Liver (tissue), 3 donors: ENCODE measurements around the gene ISCA1.

Experiments
- ATF3 ChIP-seq: IDR thresholded peaks from 2 replicates; pipeline ENCODE4 v1.6.1; 2016; ENCODE audit warnings: antibody characterized with exemption
- CTCF ChIP-seq: fragments of 150-350 bp; IDR thresholded peaks from 2 replicates; pipeline ENCODE4 v1.5.1; 2017; ENCODE audit warnings: improper control_type of control experiment, low read depth, low read length; ENCODE audit not compliant: missing input control
- FOXA1 ChIP-seq: IDR thresholded peaks from 2 replicates; pipeline ENCODE4 v1.6.1; 2016; ENCODE audit warnings: antibody characterized with exemption
- GABPA ChIP-seq, 2 donors: IDR thresholded peaks in 1 of 2; conservative IDR thresholded peaks in 1 of 2; 2 replicates each; pipeline ENCODE4 v1.6.1; 2016; ENCODE audit warnings: antibody characterized with exemption in 2 of 2, mild to moderate bottlenecking in 1 of 2, moderate library complexity in 1 of 2
- HNF4A ChIP-seq, 2 donors: conservative IDR thresholded peaks; 2 replicates each; pipeline ENCODE4 v1.6.1; 2016; ENCODE audit warnings: antibody characterized with exemption in 2 of 2, mild to moderate bottlenecking in 2 of 2
- JUND ChIP-seq, 2 donors: IDR thresholded peaks; 2 replicates each; pipeline ENCODE4 v1.6.1; 2016; ENCODE audit warnings: antibody characterized with exemption in 2 of 2
- NR2F2 ChIP-seq: IDR thresholded peaks from 2 replicates; pipeline ENCODE4 v1.6.1; 2016; ENCODE audit warnings: antibody characterized with exemption
- RAD21 ChIP-seq, 2 donors: IDR thresholded peaks; 2 replicates each; pipeline ENCODE4 v1.6.1; 2016; ENCODE audit warnings: antibody characterized with exemption in 2 of 2, mild to moderate bottlenecking in 2 of 2
- REST ChIP-seq: IDR thresholded peaks from 2 replicates; pipeline ENCODE4 v1.6.1; 2016; ENCODE audit warnings: antibody characterized with exemption, mild to moderate bottlenecking
- SP1 ChIP-seq: IDR thresholded peaks from 2 replicates; pipeline ENCODE4 v1.6.1; 2018; ENCODE audit warnings: antibody characterized with exemption, mild to moderate bottlenecking
- TAF1 ChIP-seq: conservative IDR thresholded peaks from 2 replicates; pipeline ENCODE4 v1.6.1; 2016; ENCODE audit warnings: antibody characterized with exemption, mild to moderate bottlenecking
- YY1 ChIP-seq: IDR thresholded peaks from 2 replicates; pipeline ENCODE4 v1.6.1; 2016; ENCODE audit warnings: antibody characterized with exemption, mild to moderate bottlenecking
- ZBTB33 ChIP-seq: IDR thresholded peaks from 2 replicates; pipeline ENCODE4 v1.6.1; 2016; ENCODE audit warnings: antibody characterized with exemption
- donor health status: healthy.
- donor health status: healthy.

- TF ChIP-seq CTCF (no peak), ATF3 (no peak), HNF4A (conservative IDR thresholded peaks at IDR 0.05) (no peak), JUND (IDR thresholded peaks at IDR 0.05) (no peak), ZBTB33 (no peak), SP1 (no peak), REST (no peak), NR2F2 (no peak), YY1 (no peak), GABPA (IDR thresholded peaks at IDR 0.05 in 1 of 2, conservative IDR thresholded peaks at IDR 0.05 in 1 of 2) (no peak), FOXA1 (no peak), TAF1 (no peak), RAD21 (IDR thresholded peaks at IDR 0.05) (no peak)
Observed at GRCh38 chr9:86322973-86323644, 40.8 kb upstream of the ISCA1 start.
